ENCODE measurements around the gene WWP2. TPM values are rescaled to one million over a fixed set of nuclear protein-coding genes. Genes with fewer than 3 reads are reported as not detected.

Gene WWP2
- total and polyA plus RNA-seq, 2 donors (not counting 3 experiments of a cell fraction or from before 2014, with no cell fraction given): 17.9 to 44.9 TPM

GRCh38 chr16:69754469-69755310, 7.4 kb upstream of the WWP2 start, which contains the start of gene NOB1:
Gene NOB1, minus strand, starts transcription at chr16:69754926. Its CDS starts 16 bp downstream, at chr16:69754910.
- POLR2A ChIA-PET: interaction anchor here (0.6 to 1.5 kb wide), 5 partner anchors 17 to 358 kb away, joined by 3 to 10 read pairs (median 4); partner anchors contain the start of gene NQO1
- FAIRE-seq: peak; percentile 90

More at GRCh38 chr16:69754469-69755310, 7.4 kb upstream of the WWP2 start, which contains the start of gene NOB1:
- H3K9ac ChIP-seq (replicated peaks; ENCODE audit: extremely low read depth, insufficient read depth, low read length): peak within 1 kb of the TSS; percentile 52
- H3K9me3 ChIP-seq (replicated peaks; ENCODE audit: control insufficient read depth, insufficient read depth, low read length): no peaks in the 10 kb centered on the region
- intact Hi-C loops (cut with micrococcal nuclease): loop anchor here (1.0 kb wide), 3 partner anchors 28 to 358 kb away; partner anchors contain the start of gene NQO1
- H3K27ac ChIP-seq (ENCODE audit: insufficient read depth, low read depth, low read length): peak within 1 kb of the TSS; percentile 11
- peaks cover 38% of the 10 kb centered on the region for H3K79me2 ChIP-seq (ENCODE audit: control insufficient read depth, insufficient read depth, low read length)
- DNase-seq (ENCODE audit: low read depth, low spot score): peak; percentile 98
- TSS peak; percentile 58 for BruUV-seq (replicated peaks)
- dilution Hi-C loops (cut with MboI; ENCODE audit: extremely low pct_ligation_motif_present, low sequenced_read_pairs): no loop called here
- CTCF ChIA-PET: interaction anchor here (0.7 to 2.9 kb wide), 23 partner anchors 9 to 426 kb away, joined by 3 to 67 read pairs (median 5); partner anchors contain the start of gene NQO1
- peaks cover 4 to 5% of the 10 kb centered on the region in 2 experiments for H3K36me3 ChIP-seq (ENCODE audit: control insufficient read depth in 2 of 2, extremely low read depth in 1 of 2, insufficient read depth in 2 of 2, low read length in 2 of 2)
- H3K4me3 ChIP-seq (replicated peaks in 1 of 3; ENCODE audit: insufficient read depth in 1 of 3, low read depth in 1 of 3, low read length in 3 of 3): peak within 1 kb of the TSS; percentile 39 to 87 (median 82)
- H3K27me3 ChIP-seq (ENCODE audit: control insufficient read depth in 2 of 2, insufficient read depth in 2 of 2, low read length in 2 of 2): no peaks in the 10 kb centered on the region
- peaks cover 8% of the 10 kb centered on the region for H3K4me1 ChIP-seq (ENCODE audit: control insufficient read depth, extremely low read depth, insufficient read depth, low read length)
- no peaks in the 10 kb centered on the region for H4K20me1 ChIP-seq (replicated peaks; ENCODE audit: control insufficient read depth, extremely low read depth, insufficient read depth, low read length)
- peak within 1 kb of the TSS; percentile 63 for H2AFZ ChIP-seq (ENCODE audit: low read depth, low read length)
- H3K9me1 ChIP-seq (replicated peaks; ENCODE audit: control insufficient read depth, extremely low read depth, insufficient read depth, low read length): no peaks in the 10 kb centered on the region
- H3K4me2 ChIP-seq (ENCODE audit: insufficient read depth, low read length): peak within 1 kb of the TSS; percentile 61
- peak; percentile 84 for TF ChIP-seq MAX (IDR thresholded peaks at IDR 0.05; ENCODE audit: insufficient read depth, insufficient read length)
- TF ChIP-seq EZH2 (IDR thresholded peaks at IDR 0.05; ENCODE audit: borderline replicate concordance, low read depth, low read length, severe bottlenecking): no peak
- TF ChIP-seq POLR2AphosphoS5 (IDR thresholded peaks at IDR 0.05; ENCODE audit: insufficient read depth, low read depth, low read length): peak; percentile 97
- TF ChIP-seq MYC (IDR thresholded peaks at IDR 0.05; ENCODE audit: low read depth, low read length): peak; percentile 37
- TF ChIP-seq JUN (IDR thresholded peaks at IDR 0.05; ENCODE audit: borderline replicate concordance, insufficient read depth, insufficient read length, low read depth): no peak
- TF ChIP-seq GATA2 (IDR thresholded peaks at IDR 0.05; ENCODE audit: insufficient read depth, insufficient read length, low read depth, low read length): no peak
- TF ChIP-seq POLR2A (IDR thresholded peaks at IDR 0.05; ENCODE audit: low read depth, low read length): peak; percentile 97
- no peak for TF ChIP-seq FOS (IDR thresholded peaks at IDR 0.05; ENCODE audit: borderline replicate concordance, insufficient read depth, low read length)
- peak; percentile 99 to 100 for TF ChIP-seq CTCF (IDR thresholded peaks at IDR 0.05; ENCODE audit: extremely low read depth in 1 of 2, insufficient read depth in 1 of 2, low read depth in 1 of 2, low read length in 2 of 2)

Data from endothelial cell of umbilical vein (primary cell).